Spleen (tissue), 7 donors: Measurements from ENCODE around the gene HPCAL1.

Experiments
- CTCF ChIP-seq, 11 experiments: fragments of 200-600 bp in 7 of 11; fragments of 450-650 bp in 4 of 11; sonication (generic) in 4 of 11; IDR thresholded peaks in 8 of 11; conservative IDR thresholded peaks in 3 of 11; 1 replicate in 7 of 11; 2 replicates in 4 of 11; pipeline versions ENCODE4 v1.4.0 to v1.8.0; 2016 to 2021; ENCODE audit warnings: antibody characterized with exemption in 11 of 11, inconsistent platforms in 4 of 11, mild to moderate bottlenecking in 1 of 11
- POLR2A ChIP-seq, 3 donors: fragments of 450-650 bp; IDR thresholded peaks; one replicate each; pipeline ENCODE4 v1.5.1; 2017; ENCODE audit warnings: antibody characterized with exemption in 3 of 3, mild to moderate bottlenecking in 1 of 3
- POLR2AphosphoS5 ChIP-seq, 3 donors: sonication (generic); formaldehyde crosslinking; IDR thresholded peaks; one replicate each; pipeline ENCODE4 v1.5.1; 2017; ENCODE audit warnings: antibody characterized with exemption in 3 of 3
- donor health status: DM: no; HTN: no; CAD: no; lungs with moderate emphysema.
- donor health status: DM: no; HTN: no; CAD: no.
- donor health status: DM: no; HTN: no; CAD: no.

GRCh38 chr2:10387033-10387432 lies 84.3 kb downstream of the HPCAL1 start:
- no peak for TF ChIP-seq POLR2AphosphoS5 (IDR thresholded peaks at IDR 0.05)
- TF ChIP-seq CTCF (IDR thresholded peaks at IDR 0.05 in 8 of 11, conservative IDR thresholded peaks at IDR 0.05 in 3 of 11): no peak
- TF ChIP-seq POLR2A (IDR thresholded peaks at IDR 0.05): no peak
